GM18502 (cell line): ENCODE data around the gene KCNH1.

Source experiments
- ATAC-seq: cut with Tn5 transposase; IDR thresholded peaks from one replicate; pipeline ENCODE4 v1.9.1; 2021; ENCODE audit warnings: mild to moderate bottlenecking; ENCODE audit not compliant: unreplicated experiment, poor library complexity

KCNH1 gene

GRCh38 chr1:210736713-210737112 lies 397.2 kb downstream of the KCNH1 start:
- no peak for ATAC-seq

- ATAC-seq = no peak
Observed at GRCh38 chr1:210731597-210731996, 402.4 kb downstream of the KCNH1 start.

- ATAC-seq = no peak
Observed at GRCh38 chr1:210731193-210731592, 402.8 kb downstream of the KCNH1 start.

GRCh38 chr1:210730023-210730422 lies 403.9 kb downstream of the KCNH1 start:
- no peak for ATAC-seq

GRCh38 chr1:210728437-210729149 lies 405.4 kb downstream of the KCNH1 start:
- ATAC-seq = no peak

- no peak for ATAC-seq
Observed at GRCh38 chr1:210727709-210728108, 406.2 kb downstream of the KCNH1 start.

GRCh38 chr1:210726621-210727020 lies 407.3 kb downstream of the KCNH1 start:
- ATAC-seq = no peak

- no peak for ATAC-seq
Observed at GRCh38 chr1:210724768-210725167, 409.2 kb downstream of the KCNH1 start.

GRCh38 chr1:210723646-210724045 lies 410.3 kb downstream of the KCNH1 start:
- no peak for ATAC-seq

- no peak for ATAC-seq
Observed at GRCh38 chr1:210722410-210723081, 411.4 kb downstream of the KCNH1 start.

GRCh38 chr1:210715072-210715471 lies 418.9 kb downstream of the KCNH1 start:
- no peak for ATAC-seq

- no peak for ATAC-seq
Observed at GRCh38 chr1:210711825-210712612, 421.9 kb downstream of the KCNH1 start.

- no peak for ATAC-seq
Observed at GRCh38 chr1:210709701-210710100, 424.2 kb downstream of the KCNH1 start.

- no peak for ATAC-seq
Observed at GRCh38 chr1:210707300-210708240, 426.4 kb downstream of the KCNH1 start.

GRCh38 chr1:210706246-210706645 lies 427.7 kb downstream of the KCNH1 start:
- ATAC-seq = no peak

- ATAC-seq = no peak
Observed at GRCh38 chr1:210705086-210705485, 428.9 kb downstream of the KCNH1 start.

- no peak for ATAC-seq
Observed at GRCh38 chr1:210703593-210703992, 430.4 kb downstream of the KCNH1 start.

GRCh38 chr1:210702506-210702905 lies 431.4 kb downstream of the KCNH1 start:
- ATAC-seq = no peak

- ATAC-seq = no peak
Observed at GRCh38 chr1:210700511-210700910, 433.4 kb downstream of the KCNH1 start.

GRCh38 chr1:210700083-210700482 lies 433.9 kb downstream of the KCNH1 start:
- no peak for ATAC-seq
